Heart right ventricle (tissue), 16 donors: ENCODE results near the gene SPACA7. TPM values are rescaled to one million over a fixed set of nuclear protein-coding genes. Genes with fewer than 3 reads are reported as not detected.

ENCODE experiments used
- ATAC-seq, 8 donors: fragments of 200-7000 bp; cut with Tn5 transposase; one replicate each; pipeline ENCODE4 v1.9.1; 2020; ENCODE audit warnings: mild to moderate bottlenecking in 8 of 8, moderate library complexity in 8 of 8, moderate number of reproducible peaks in 1 of 8
- DNase-seq, 2 donors: peaks; one replicate each; pipeline ENCODE4 v3.0.0-alpha.2; 2020
- H3K27ac ChIP-seq, 10 donors: fragments of 200-600 bp; sonication (generic) in 2 of 10; one replicate each; pipeline versions ENCODE4 v1.5.0 to v1.8.0; 2020 to 2022; ENCODE audit warnings: mild to moderate bottlenecking in 3 of 10
- H3K27me3 ChIP-seq, 7 donors: fragments of 200-600 bp; one replicate each; pipeline ENCODE4 v1.8.0; 2021 to 2022; ENCODE audit warnings: mild to moderate bottlenecking in 2 of 7
- H3K36me3 ChIP-seq, 9 donors: fragments of 200-600 bp; sonication (generic) in 1 of 9; one replicate each; pipeline versions ENCODE4 v1.5.0 to v1.8.0; 2020 to 2022; ENCODE audit warnings: mild to moderate bottlenecking in 2 of 9
- H3K4me1 ChIP-seq, 9 donors: fragments of 200-600 bp; sonication (generic) in 1 of 9; one replicate each; pipeline versions ENCODE4 v1.5.0 to v1.8.0; 2020 to 2022; ENCODE audit warnings: mild to moderate bottlenecking in 4 of 9
- H3K4me3 ChIP-seq, 10 donors: fragments of 200-600 bp; sonication (generic) in 2 of 10; one replicate each; pipeline versions ENCODE4 v1.5.0 to v1.8.0; 2020 to 2022; ENCODE audit warnings: mild to moderate bottlenecking in 7 of 10, moderate library complexity in 2 of 10
- H3K9me3 ChIP-seq, 11 donors: fragments of 200-600 bp in 10 of 11; sonication (generic) in 2 of 11; one replicate each; pipeline versions ENCODE4 v1.5.0 to v1.8.0; 2013 to 2022; ENCODE audit warnings: mild to moderate bottlenecking in 2 of 11, control low read depth in 1 of 11, moderate library complexity in 1 of 11
- CTCF ChIP-seq, 9 donors: fragments of 200-600 bp; sonication (generic) in 2 of 9; IDR thresholded peaks; one replicate each; pipeline versions ENCODE4 v1.5.0 to v1.8.0; 2021 to 2022; ENCODE audit warnings: antibody characterized with exemption in 9 of 9, mild to moderate bottlenecking in 5 of 9, moderate library complexity in 1 of 9
- WGBS, 2 donors: extraction: QIAGEN DNeasy Blood & Tissue Kit; methylation state at CpG; one replicate each; pipeline ENCODE4 v1.1.7; 2013; ENCODE audit warnings: inconsistent platforms in 1 of 2; 5-methylcytosine and 5-hydroxymethylcytosine counted together
- intact Hi-C, 10 donors: fragments of 100-400 bp; cut with DNase I; formaldehyde crosslinking; loops; one replicate each; pipeline versions ENCODE4 v1.11.1 to v1.14.2; 2022
- polyA plus RNA-seq, 2 donors: library from polyadenylated mRNA; stranded (reverse); fragments of 200-250 nt; gene quantifications; one replicate each; pipeline ENCODE4 v1.2.3, GENCODE V29; 2013
- total RNA-seq, 10 donors: library from RNA; stranded (reverse); fragmentation: NEBNext Ultra II Directional in 3 of 10; extraction: Animal tissue kit (Norgen Biotek cat#: 25700) in 3 of 10; gene quantifications; one replicate each; pipeline versions ENCODE4 v1.2.1 to v1.2.4, GENCODE V29; 2021 to 2023
- donor health status: Arrhythmogenic right ventricular cardiomyopathy.
- donor health status: ischemic (EF 13 %, LVEDD 7.1; RV severe dilation, severe dysfunction).
- donor health status: healthy with polysubstance abuse.
- donor health status: DM: no; HTN: yes; CAD: no.
- donor health status: DM: no; HTN: no; CAD: no.
- donor health status: ischemic (EF 25% LVEDD 6.9; RV normal size, moderate dysfunction).
- donor health status: ischemic (EF 25% LVEDD 5.7; RV mildly dilated, moderate dysfunction).
- donor health status: healthy.
- donor health status: DM: yes; HTN: yes; CAD: no.
- donor health status: Ischemic cardiomyopathy.
- donor health status: ischemic (EF 35%, LVEDD 5.7; RV mildly dilated, moderate dysfunction).
- donor health status: nonischemic (EF 11% LVEDD 7.7; RV severe dilation, severe dysfunction).
- donor health status: DM: yes; HTN: yes; CAD: no.
- donor health status: PGD.
- donor health status: ischemic (EF 29% LVEDD 5.4; RV normal size, mild dysfunction).
- donor health status: nonischemic (EF 23%, LVEDD 6.1; RV moderate dilation, normal function).

The SPACA7 gene
- total and polyA plus RNA-seq, 12 donors, result not detected

GRCh38 chr13:112475889-112476288, 99.7 kb downstream of the SPACA7 start:
- 98 to 100% methylated on average over 1 of the region's 1 CpG for WGBS, 2 donors
- no peak for ATAC-seq

GRCh38 chr13:112477070-112477619, 101.0 kb downstream of the SPACA7 start:
- H3K36me3 ChIP-seq, result no peaks in the 10 kb centered on the region
- intact Hi-C loops, result no loop called here
- WGBS, 2 donors, result 84 to 87% methylated on average over 9 of the region's 9 CpGs
- H3K4me1 ChIP-seq, result no peaks in the 10 kb centered on the region
- no peak for TF ChIP-seq CTCF (IDR thresholded peaks at IDR 0.05)
- no peak overlapping the region for H3K4me3 ChIP-seq
- no peak for DNase-seq
- ATAC-seq, result no peak
- no peaks in the 10 kb centered on the region for H3K27me3 ChIP-seq
- peaks cover 0 to 29% (median 9%) of the 10 kb centered on the region in 11 donors for H3K9me3 ChIP-seq
- H3K27ac ChIP-seq, result no peak overlapping the region

More at GRCh38 chr13:112475889-112476288, 99.7 kb downstream of the SPACA7 start:
- intact Hi-C loops, result no loop called here
- Histone ChIP-seq H3K36me3 (no peaks in the 10 kb centered on the region), H3K27ac (no peak overlapping the region), H3K9me3 (peaks cover 0 to 37% (median 9%) of the 10 kb centered on the region in 11 donors), H3K4me1 (no peaks in the 10 kb centered on the region), H3K4me3 (no peak overlapping the region), H3K27me3 (no peaks in the 10 kb centered on the region)
- no peak for DNase-seq
- TF ChIP-seq CTCF (IDR thresholded peaks at IDR 0.05), result no peak

GRCh38 chr13:112479389-112479788, 103.2 kb downstream of the SPACA7 start:
- ATAC-seq (no peak), DNase-seq (no peak)
- Histone ChIP-seq H3K9me3 (peaks cover 0 to 19% (median 9%) of the 10 kb centered on the region in 11 donors), H3K36me3 (peaks cover 0 to 9% (median 0%) of the 10 kb centered on the region in 9 donors), H3K4me1 (no peaks in the 10 kb centered on the region), H3K27me3 (no peaks in the 10 kb centered on the region), H3K4me3 (no peak overlapping the region), H3K27ac (no peak overlapping the region)
- 93 to 94% methylated on average over 7 of the region's 7 CpGs for WGBS, 2 donors
- intact Hi-C loops, result no loop called here
- TF ChIP-seq CTCF (IDR thresholded peaks at IDR 0.05), result no peak

GRCh38 chr13:112481458-112481857, 105.3 kb downstream of the SPACA7 start:
- H3K9me3 ChIP-seq, result peaks cover 0 to 19% (median 9%) of the 10 kb centered on the region in 11 donors
- ATAC-seq (no peak), DNase-seq (no peak)
- peaks cover 0 to 28% (median 5%) of the 10 kb centered on the region in 9 donors for H3K36me3 ChIP-seq
- no peak for TF ChIP-seq CTCF (IDR thresholded peaks at IDR 0.05)
- intact Hi-C loops, result no loop called here
- H3K4me3 ChIP-seq, result no peak overlapping the region
- H3K27ac ChIP-seq, result no peak overlapping the region
- no peaks in the 10 kb centered on the region for H3K4me1 ChIP-seq
- H3K27me3 ChIP-seq, result no peaks in the 10 kb centered on the region
